Thyroid gland (tissue), 4 donors: ENCODE measurements around the gene ZNF48. TPM values are rescaled to one million over a fixed set of nuclear protein-coding genes. Genes with fewer than 3 reads are reported as not detected.

Experiments used
- DNase-seq, 2 donors: peaks; one replicate each; pipeline ENCODE4 v3.0.0-alpha.2; 2019
- H3K27ac ChIP-seq, 3 donors: fragments of 200-600 bp; sonication (generic); 1 replicate in 2 of 3; 2 replicates in 1 of 3; pipeline ENCODE4 v1.5.1; 2016 to 2019; ENCODE audit warnings: mild to moderate bottlenecking in 1 of 3, moderate library complexity in 1 of 3
- H3K27me3 ChIP-seq: fragments of 200-600 bp; sonication (generic); one replicate; pipeline ENCODE4 v1.5.1; 2019
- H3K36me3 ChIP-seq, 2 donors: fragments of 200-600 bp; sonication (generic); one replicate each; pipeline ENCODE4 v1.5.1; 2016 to 2019
- H3K4me1 ChIP-seq, 2 donors: fragments of 200-600 bp; sonication (generic); one replicate each; pipeline ENCODE4 v1.5.1; 2017 to 2019
- H3K4me3 ChIP-seq, 3 donors: fragments of 200-600 bp; sonication (generic); replicated peaks in 1 of 3; 1 replicate in 2 of 3; 2 replicates in 1 of 3; pipeline ENCODE4 v1.5.1; 2016; ENCODE audit warnings: mild to moderate bottlenecking in 1 of 3
- H3K9me3 ChIP-seq: fragments of 200-600 bp; sonication (generic); one replicate; pipeline ENCODE4 v1.5.1; 2017
- CTCF ChIP-seq, 6 experiments: fragments of 200-600 bp in 3 of 6; fragments of 450-650 bp in 3 of 6; sonication (generic) in 3 of 6; IDR thresholded peaks; one replicate each; pipeline ENCODE4 v1.5.1; 2016 to 2019; ENCODE audit warnings: antibody characterized with exemption in 6 of 6, mild to moderate bottlenecking in 2 of 6, inconsistent platforms in 1 of 6, moderate library complexity in 1 of 6
- POLR2A ChIP-seq, 2 donors: fragments of 450-650 bp; IDR thresholded peaks; one replicate each; pipeline ENCODE4 v1.6.1; 2017; ENCODE audit warnings: antibody characterized with exemption in 2 of 2, mild to moderate bottlenecking in 2 of 2, moderate library complexity in 1 of 2
- WGBS, 2 donors: methylation state at CpG; one replicate each; pipeline ENCODE4 v1.1.5; 2017; 5-methylcytosine and 5-hydroxymethylcytosine counted together
- intact Hi-C: fragments of 100-400 bp; cut with DNase I; formaldehyde crosslinking; loops from one replicate; pipeline ENCODE4 v1.15.1; 2023
- total RNA-seq, 4 donors: library from RNA; depleted of rRNA; stranded (reverse); fragments of >200 nt; gene quantifications; one replicate each; pipeline ENCODE4 v1.2.3, GENCODE V29; 2016

The ZNF48 gene
- total RNA-seq, 4 donors from 2014 or later, result 8.5 to 12.2 (median 9.4) TPM

DNA sequence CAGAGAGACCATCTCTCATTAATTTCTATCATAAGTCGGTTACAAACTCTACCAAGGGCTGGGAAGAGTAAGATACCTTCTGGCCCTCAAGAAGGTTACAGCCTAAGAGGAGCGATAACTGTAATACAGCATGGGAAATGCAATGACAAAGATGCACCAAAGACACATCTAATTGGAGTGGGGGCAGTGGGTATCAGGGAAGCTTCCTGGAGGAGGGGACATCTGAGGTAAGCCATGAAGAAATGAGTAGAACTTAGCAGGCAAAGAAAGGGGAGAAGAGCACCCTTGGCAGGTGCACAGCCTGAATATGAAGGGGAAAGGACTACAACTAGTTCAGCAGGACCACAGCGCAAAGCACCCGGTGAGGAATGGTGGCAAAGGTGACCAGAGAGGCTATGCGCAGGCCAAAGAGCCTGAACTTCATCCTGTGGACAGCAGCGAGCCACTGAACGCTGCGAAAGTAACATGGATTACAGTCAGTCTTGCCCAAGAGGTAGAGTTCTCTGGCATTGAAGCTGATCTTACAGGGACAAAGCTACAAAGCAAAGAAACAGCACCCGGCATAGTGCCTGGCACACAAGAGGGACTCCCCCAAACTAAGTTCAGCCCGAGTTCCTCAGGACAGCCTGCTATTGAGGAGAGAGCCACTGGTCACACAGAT is 27.7 kb upstream of the ZNF48 start:
- Histone ChIP-seq H3K27ac (no peak overlapping the region), H3K4me1 (peaks cover 16 to 37% of the 10 kb centered on the region in 2 donors), H3K27me3 (no peaks in the 10 kb centered on the region), H3K9me3 (no peaks in the 10 kb centered on the region), H3K4me3 (no peak overlapping the region), H3K36me3 (peaks cover 2 to 12% of the 10 kb centered on the region in 2 donors)
- DNase-seq, result no peak
- intact Hi-C loops, result no loop called here
- 72 to 86% methylated on average over 8 to 9 of the region's 10 CpGs for WGBS, 2 donors
- TF ChIP-seq POLR2A (IDR thresholded peaks at IDR 0.05), result no peak
- TF ChIP-seq CTCF (IDR thresholded peaks at IDR 0.05), result no peak

- no peaks in the 10 kb centered on the region for H3K27me3 ChIP-seq
- no peak for DNase-seq
- peak overlapping the region; percentile 35 to 87 (median 75) for H3K4me3 ChIP-seq
- TF ChIP-seq CTCF (IDR thresholded peaks at IDR 0.05), result no peak
- no peak for TF ChIP-seq POLR2A (IDR thresholded peaks at IDR 0.05)
- H3K9me3 ChIP-seq, result no peaks in the 10 kb centered on the region
- WGBS, 2 donors, result 2 to 3% methylated on average over 7 to 8 of the region's 8 CpGs
- peaks cover 2 to 12% of the 10 kb centered on the region in 2 donors for H3K36me3 ChIP-seq
- intact Hi-C loops, result no loop called here
- H3K27ac ChIP-seq, result peak overlapping the region in 1 of 3 donors; percentile 24
- H3K4me1 ChIP-seq, result peaks cover 16 to 37% of the 10 kb centered on the region in 2 donors
These were observed 27.0 kb upstream of the ZNF48 start for GRCh38 chr16:30368122-30368791.

DNA sequence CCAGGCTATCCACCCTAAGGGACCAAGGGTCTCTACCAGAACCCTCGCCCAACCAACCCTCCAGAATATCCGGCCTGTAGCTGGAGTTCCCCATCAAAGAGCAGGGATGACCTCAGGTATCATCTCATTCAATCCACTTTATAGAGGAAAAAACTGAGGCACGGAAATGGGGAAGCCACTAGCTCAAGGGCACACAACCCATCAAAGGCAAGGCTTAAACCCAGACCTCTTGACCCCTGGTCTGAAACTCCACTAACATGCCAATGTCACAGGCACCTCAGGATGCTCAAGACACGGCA is 26.5 kb upstream of the ZNF48 start:
- no peak for DNase-seq
- 0 to 28% methylated on average over 1 to 4 of the region's 4 CpGs for WGBS, 2 donors
- H3K27me3 ChIP-seq, result no peaks in the 10 kb centered on the region
- H3K4me3 ChIP-seq, result peak overlapping the region; percentile 35 to 87 (median 75)
- peak overlapping the region in 2 of 3 donors; percentile 24 to 32 for H3K27ac ChIP-seq
- H3K9me3 ChIP-seq, result no peaks in the 10 kb centered on the region
- intact Hi-C loops, result no loop called here
- H3K36me3 ChIP-seq, result peaks cover 2 to 12% of the 10 kb centered on the region in 2 donors
- peaks cover 16 to 37% of the 10 kb centered on the region in 2 donors for H3K4me1 ChIP-seq
- TF ChIP-seq POLR2A (IDR thresholded peaks at IDR 0.05) (no peak), CTCF (IDR thresholded peaks at IDR 0.05) (no peak)

- H3K9me3 ChIP-seq, result no peaks in the 10 kb centered on the region
- intact Hi-C loops, result no loop called here
- WGBS, 2 donors, result 1 to 2% methylated on average over 13 to 20 of the region's 45 CpGs
These were observed 25.9 kb upstream of the ZNF48 start for GRCh38 chr16:30369091-30369937.

More at GRCh38 chr16:30369091-30369937, 25.9 kb upstream of the ZNF48 start:
- peak in 1 of 2 donors; percentile 23 for DNase-seq
- peaks cover 2 to 10% of the 10 kb centered on the region in 2 donors for H3K36me3 ChIP-seq
- no peak for TF ChIP-seq CTCF (IDR thresholded peaks at IDR 0.05)
- no peak for TF ChIP-seq POLR2A (IDR thresholded peaks at IDR 0.05)
- peak overlapping the region; percentile 35 to 87 (median 75) for H3K4me3 ChIP-seq
- H3K4me1 ChIP-seq, result peaks cover 16 to 37% of the 10 kb centered on the region in 2 donors
- H3K27me3 ChIP-seq, result no peaks in the 10 kb centered on the region
- peak overlapping the region in 2 of 3 donors; percentile 24 to 32 for H3K27ac ChIP-seq
